Large intestine (tissue), 3 donors: ENCODE data around the gene PEAK3. TPM values are rescaled to one million over a fixed set of nuclear protein-coding genes. Genes with fewer than 3 reads are reported as not detected.
"Not testable (repeated sequence)": the region's sequence is repeated elsewhere in the genome, so short reads cannot be mapped to it uniquely, and the experiment has no call there.

Experiments
- DNase-seq, 2 donors: peaks; one replicate each; pipeline versions ENCODE4 v3.0.0 to v3.0.0-alpha.2; 2013
- H3K27ac ChIP-seq: one replicate; pipeline ENCODE4 v1.5.1; 2013; ENCODE audit warnings: low read length
- H3K27me3 ChIP-seq: 2 replicates; pipeline ENCODE4 v1.6.1; 2013; ENCODE audit warnings: low read length; ENCODE audit not compliant: control insufficient read depth, insufficient read depth
- H3K36me3 ChIP-seq: 2 replicates; pipeline ENCODE4 v1.6.1; 2013; ENCODE audit warnings: low read length; ENCODE audit not compliant: control insufficient read depth, insufficient read depth
- H3K4me1 ChIP-seq: one replicate; pipeline ENCODE4 v1.6.1; 2013; ENCODE audit warnings: low read length; ENCODE audit not compliant: control insufficient read depth, insufficient read depth
- H3K4me3 ChIP-seq: one replicate; pipeline ENCODE4 v1.5.1; 2013; ENCODE audit warnings: low read length
- H3K9me3 ChIP-seq: one replicate; pipeline ENCODE4 v1.6.1; 2013; ENCODE audit warnings: mild to moderate bottlenecking, low read depth, low read length, moderate library complexity; ENCODE audit not compliant: control insufficient read depth
- WGBS: methylation state at CpG from one replicate; pipeline ENCODE4 v1.1.5; 2013; ENCODE audit warnings: low lambda C conversion rate; ENCODE audit not compliant: insufficient coverage; 5-methylcytosine and 5-hydroxymethylcytosine counted together
- polyA plus RNA-seq: library from polyadenylated mRNA; unstranded; fragments of 120-200 nt; gene quantifications from one replicate; pipeline ENCODE4 v1.2.1, GENCODE V29; 2013

Gene PEAK3
- polyA plus RNA-seq, 1 donor, result 0.15 TPM

- peaks cover 3% of the 10 kb centered on the region for H3K4me1 ChIP-seq
These were observed 7.1 kb upstream of the PEAK3 start for GRCh38 chr19:2288818-2289713.

GRCh38 chr19:2288338-2288817 lies 6.4 kb upstream of the PEAK3 start:
- Histone ChIP-seq H3K27me3 (peaks cover 69% of the 10 kb centered on the region), H3K36me3 (no peaks in the 10 kb centered on the region), H3K9me3 (peaks cover 9% of the 10 kb centered on the region), H3K4me1 (peaks cover 3% of the 10 kb centered on the region), H3K4me3 (no peak overlapping the region), H3K27ac (no peak overlapping the region)
- WGBS, result no CpG with 5 or more reads among the region's 17 CpGs
- DNase-seq, result no peak

More at GRCh38 chr19:2288818-2289713, 7.1 kb upstream of the PEAK3 start:
- no CpG with 5 or more reads among the region's 28 CpGs for WGBS
- Histone ChIP-seq H3K9me3 (peaks cover 9% of the 10 kb centered on the region), H3K27ac (no peak overlapping the region), H3K27me3 (peaks cover 76% of the 10 kb centered on the region), H3K36me3 (no peaks in the 10 kb centered on the region), H3K4me3 (no peak overlapping the region)
- no peak for DNase-seq

GRCh38 chr19:2287585-2288337 lies 5.8 kb upstream of the PEAK3 start:
- no CpG with 5 or more reads among the region's 13 CpGs for WGBS
- Histone ChIP-seq H3K9me3 (peaks cover 9% of the 10 kb centered on the region), H3K36me3 (no peaks in the 10 kb centered on the region), H3K27me3 (peaks cover 69% of the 10 kb centered on the region), H3K27ac (no peak overlapping the region), H3K4me1 (peaks cover 3% of the 10 kb centered on the region), H3K4me3 (no peak overlapping the region)
- DNase-seq, result no peak

- Histone ChIP-seq H3K27ac (no peak overlapping the region), H3K4me3 (no peak overlapping the region), H3K36me3 (no peaks in the 10 kb centered on the region), H3K27me3 (peaks cover 69% of the 10 kb centered on the region), H3K9me3 (peaks cover 17% of the 10 kb centered on the region), H3K4me1 (peaks cover 12% of the 10 kb centered on the region)
- WGBS, result no CpG with 5 or more reads among the region's 20 CpGs
- no peak for DNase-seq
These were observed 4.6 kb upstream of the PEAK3 start for GRCh38 chr19:2286402-2287140.

GRCh38 chr19:2283835-2284507 lies 2.0 kb upstream of the PEAK3 start:
- DNase-seq, result no peak
- peaks cover 8% of the 10 kb centered on the region for H3K9me3 ChIP-seq
- no CpG with 5 or more reads among the region's 8 CpGs for WGBS
- no peak overlapping the region for H3K4me3 ChIP-seq
- peaks cover 52% of the 10 kb centered on the region for H3K27me3 ChIP-seq
- no peak overlapping the region for H3K27ac ChIP-seq
- H3K4me1 ChIP-seq, result peaks cover 10% of the 10 kb centered on the region
- H3K36me3 ChIP-seq, result no peaks in the 10 kb centered on the region

- no CpG with 5 or more reads among the region's 11 CpGs for WGBS
- Histone ChIP-seq H3K4me3 (no peak overlapping the region), H3K27ac (no peak overlapping the region)
These were observed 875 bp upstream of the PEAK3 start for GRCh38 chr19:2282862-2283237.

GRCh38 chr19:2281265-2282061 lies 512 bp downstream of the PEAK3 start:
- not testable (repeated sequence) for H3K27ac ChIP-seq, DNase-seq, H3K4me3 ChIP-seq, H3K36me3 ChIP-seq, H3K9me3 ChIP-seq
- peaks cover 27% of the 10 kb centered on the region for H3K27me3 ChIP-seq
- peaks cover 18% of the 10 kb centered on the region for H3K4me1 ChIP-seq
- no CpG with 5 or more reads among the region's 16 CpGs for WGBS

More at GRCh38 chr19:2282862-2283237, 875 bp upstream of the PEAK3 start:
- peaks cover 8% of the 10 kb centered on the region for H3K9me3 ChIP-seq
- no peaks in the 10 kb centered on the region for H3K36me3 ChIP-seq
- peaks cover 41% of the 10 kb centered on the region for H3K27me3 ChIP-seq
- peaks cover 18% of the 10 kb centered on the region for H3K4me1 ChIP-seq
- DNase-seq, result no peak

- WGBS, result no CpG with 5 or more reads among the region's 26 CpGs
- H3K36me3 ChIP-seq, result peaks cover 3% of the 10 kb centered on the region
- DNase-seq, result no peak
- H3K4me3 ChIP-seq, result no peak overlapping the region
- H3K9me3 ChIP-seq, result peaks cover 8% of the 10 kb centered on the region
- peaks cover 22% of the 10 kb centered on the region for H3K27me3 ChIP-seq
- H3K27ac ChIP-seq, result no peak overlapping the region
- H3K4me1 ChIP-seq, result peaks cover 18% of the 10 kb centered on the region
These were observed 1.2 kb downstream of the PEAK3 start for GRCh38 chr19:2280633-2281264.
